ENCODE measurements around the gene VPS26C. TPM values are rescaled to one million over a fixed set of nuclear protein-coding genes. Genes with fewer than 3 reads are reported as not detected.
A peak's percentile ranks its signal among the peaks of the same experiment; 100 is the strongest.

The VPS26C gene
- total and polyA plus RNA-seq, 12 donors: 22.3 to 57.5 (median 46.3) TPM

DNA sequence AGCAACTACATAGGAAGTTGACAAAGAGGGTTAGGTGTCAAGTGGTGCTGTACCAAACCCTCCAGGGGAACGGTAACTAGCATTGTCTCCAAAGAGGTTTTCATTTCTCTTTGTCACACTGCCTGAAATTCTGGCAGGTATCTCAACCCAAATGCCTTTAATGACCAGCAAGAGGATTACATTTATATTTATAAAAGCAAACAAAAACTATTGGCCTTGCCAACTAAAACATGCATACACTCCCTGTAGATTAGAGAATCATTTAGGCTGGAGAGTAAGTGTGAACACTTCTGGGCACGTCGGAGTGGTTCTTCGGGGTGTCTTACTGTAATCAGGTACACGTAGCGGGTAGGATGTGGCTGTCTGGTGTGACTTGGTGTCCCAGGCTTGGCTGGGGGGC lies 84.9 kb downstream of the VPS26C start:
- no peak overlapping the region for H3K4me3 ChIP-seq
- no peaks in the 10 kb centered on the region for H3K9me3 ChIP-seq
- 78 to 80% methylated on average over 6 of the region's 6 CpGs for WGBS, 2 donors
- TF ChIP-seq, protein P1, sequence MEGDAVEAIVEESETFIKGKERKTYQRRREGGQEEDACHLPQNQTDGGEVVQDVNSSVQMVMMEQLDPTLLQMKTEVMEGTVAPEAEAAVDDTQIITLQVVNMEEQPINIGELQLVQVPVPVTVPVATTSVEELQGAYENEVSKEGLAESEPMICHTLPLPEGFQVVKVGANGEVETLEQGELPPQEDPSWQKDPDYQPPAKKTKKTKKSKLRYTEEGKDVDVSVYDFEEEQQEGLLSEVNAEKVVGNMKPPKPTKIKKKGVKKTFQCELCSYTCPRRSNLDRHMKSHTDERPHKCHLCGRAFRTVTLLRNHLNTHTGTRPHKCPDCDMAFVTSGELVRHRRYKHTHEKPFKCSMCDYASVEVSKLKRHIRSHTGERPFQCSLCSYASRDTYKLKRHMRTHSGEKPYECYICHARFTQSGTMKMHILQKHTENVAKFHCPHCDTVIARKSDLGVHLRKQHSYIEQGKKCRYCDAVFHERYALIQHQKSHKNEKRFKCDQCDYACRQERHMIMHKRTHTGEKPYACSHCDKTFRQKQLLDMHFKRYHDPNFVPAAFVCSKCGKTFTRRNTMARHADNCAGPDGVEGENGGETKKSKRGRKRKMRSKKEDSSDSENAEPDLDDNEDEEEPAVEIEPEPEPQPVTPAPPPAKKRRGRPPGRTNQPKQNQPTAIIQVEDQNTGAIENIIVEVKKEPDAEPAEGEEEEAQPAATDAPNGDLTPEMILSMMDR (IDR thresholded peaks at IDR 0.05): no peak
- H3K36me3 ChIP-seq: peaks cover 0 to 94% (median 16%) of the 10 kb centered on the region in 9 donors
- ATAC-seq (no peak), DNase-seq (no peak)
- intact Hi-C loops (cut with DNase I): no loop called here
- H3K4me1 ChIP-seq: peaks cover 0 to 9% (median 0%) of the 10 kb centered on the region in 9 donors
- no peak overlapping the region for H3K27ac ChIP-seq
- no peaks in the 10 kb centered on the region for H3K27me3 ChIP-seq

DNA sequence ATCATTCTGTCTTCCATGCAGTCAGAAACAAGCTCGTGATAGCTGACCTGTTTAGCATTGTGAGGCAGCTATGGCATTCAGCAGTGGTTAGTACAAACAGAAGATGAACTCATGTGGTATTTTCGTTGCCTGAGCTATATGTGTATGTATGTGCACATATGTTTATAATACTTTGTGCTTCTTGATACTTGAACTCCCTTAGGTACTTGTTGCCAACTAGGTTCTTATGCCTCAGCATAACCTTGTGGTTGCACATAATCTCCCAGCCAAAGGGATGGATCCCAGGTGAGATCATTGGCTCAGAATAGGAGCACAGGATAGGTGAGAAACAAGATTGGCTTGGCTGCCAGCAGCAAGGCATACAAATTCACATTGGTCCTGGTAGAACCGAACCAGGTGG lies 86.1 kb downstream of the VPS26C start:
- intact Hi-C loops (cut with DNase I): no loop called here
- H3K36me3 ChIP-seq: peaks cover 0 to 94% (median 20%) of the 10 kb centered on the region in 9 donors
- H3K27ac ChIP-seq: peak overlapping the region in 4 of 10 donors; percentile 16 to 49 (median 27)
- 74 to 85% methylated on average over 3 of the region's 3 CpGs for WGBS, 2 donors
- no peaks in the 10 kb centered on the region for H3K27me3 ChIP-seq
- H3K4me1 ChIP-seq: peaks cover 0 to 9% (median 0%) of the 10 kb centered on the region in 9 donors
- H3K9me3 ChIP-seq: no peaks in the 10 kb centered on the region
- TF ChIP-seq, protein P1 (IDR thresholded peaks at IDR 0.05): no peak
- DNase-seq (no peak), ATAC-seq (peak in 6 of 8 donors; percentile 31 to 79 (median 68))
- no peak overlapping the region for H3K4me3 ChIP-seq

DNA sequence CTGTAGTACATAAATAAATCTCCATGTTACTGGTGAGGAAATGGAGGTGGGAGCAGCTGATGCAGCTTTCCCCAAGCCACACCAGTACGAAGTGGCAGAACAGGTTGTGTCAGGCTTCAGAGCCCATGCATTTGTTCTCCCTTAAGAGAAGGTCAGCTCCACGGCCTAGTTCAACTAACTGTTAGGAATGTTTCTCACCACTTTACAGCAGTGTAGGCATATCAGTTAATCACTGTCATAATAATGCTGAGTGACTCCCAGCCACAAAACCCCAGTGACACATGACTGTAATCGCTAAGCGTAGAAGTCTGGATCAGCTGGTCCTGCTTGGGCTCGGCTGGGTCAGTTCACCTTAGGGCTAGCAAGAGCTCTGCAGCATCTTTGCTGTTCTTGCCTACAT lies 90.4 kb downstream of the VPS26C start:
- Histone ChIP-seq H3K4me3 (no peak overlapping the region), H3K27ac (no peak overlapping the region), H3K9me3 (no peaks in the 10 kb centered on the region), H3K27me3 (no peaks in the 10 kb centered on the region), H3K4me1 (peaks cover 0 to 8% (median 0%) of the 10 kb centered on the region in 9 donors), H3K36me3 (peaks cover 0 to 93% (median 29%) of the 10 kb centered on the region in 9 donors)
- intact Hi-C loops (cut with DNase I): no loop called here
- WGBS, 2 donors: 88 to 94% methylated on average over 5 of the region's 5 CpGs
- TF ChIP-seq, protein P1 (IDR thresholded peaks at IDR 0.05): no peak
- ATAC-seq (no peak), DNase-seq (no peak)

Other genes starting within 250 kb of the VPS26C start
- 10 to 100 TPM; 33.9 to 41.8 (median 38.3) TPM for gene PIGP, start 194.3 kb downstream of the VPS26C start, total RNA-seq
- gene PIGP, start 194.3 kb downstream of the VPS26C start, polyA plus RNA-seq: 10 to 100 TPM; 24.5 to 32.1 TPM
- 10 to 100 TPM; 33.1 to 62.1 (median 54.6) TPM for gene TTC3, start 194.1 kb downstream of the VPS26C start, total RNA-seq
- 10 to 100 TPM; 14.0 to 30.4 TPM for gene TTC3, start 194.1 kb downstream of the VPS26C start, polyA plus RNA-seq
- gene DYRK1A, start 99.4 kb upstream of the VPS26C start, total RNA-seq: 10 to 100 TPM; 57.6 to 94.2 (median 75.0) TPM
- gene DYRK1A, start 99.4 kb upstream of the VPS26C start, polyA plus RNA-seq: 10 to 100 TPM; 24.7 to 30.6 TPM